Hepatocyte (in vitro differentiated cells): Measurements from ENCODE around the gene ATP5F1B.

Source experiments
- EZH2 ChIP-seq: fragments of 200-600 bp; sonication (generic); IDR thresholded peaks from 2 replicates; pipeline ENCODE4 v1.6.1; 2016; ENCODE audit warnings: antibody characterized with exemption, mild to moderate bottlenecking, borderline replicate concordance
- TF ChIP-seq, protein P1 (sequence below): fragments of 200-600 bp; sonication (generic); IDR thresholded peaks from 2 replicates; pipeline ENCODE4 v1.5.1; 2016; ENCODE audit warnings: antibody characterized with exemption, mild to moderate bottlenecking; ENCODE audit not compliant: poor library complexity

DNA sequence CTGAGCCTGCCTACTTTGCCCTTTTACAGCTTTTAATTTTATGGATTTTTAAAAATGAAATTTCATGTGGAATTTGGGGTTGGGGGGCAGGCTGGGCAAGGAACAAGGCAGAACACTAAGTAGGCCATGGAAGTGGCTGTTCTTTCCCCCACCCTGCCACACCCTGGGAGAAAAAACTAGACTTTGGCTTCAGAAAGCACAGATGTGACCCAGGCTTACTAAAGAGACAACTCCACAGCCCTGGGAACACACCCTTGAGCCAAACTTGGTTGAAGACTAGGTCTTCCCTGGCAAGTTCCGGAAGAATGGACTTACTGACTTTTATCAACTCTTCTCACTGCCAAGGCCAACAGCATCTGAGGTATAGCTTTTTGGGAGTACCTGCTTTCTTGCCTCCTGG lies 56.0 kb downstream of the ATP5F1B start:
- TF ChIP-seq, protein P1, sequence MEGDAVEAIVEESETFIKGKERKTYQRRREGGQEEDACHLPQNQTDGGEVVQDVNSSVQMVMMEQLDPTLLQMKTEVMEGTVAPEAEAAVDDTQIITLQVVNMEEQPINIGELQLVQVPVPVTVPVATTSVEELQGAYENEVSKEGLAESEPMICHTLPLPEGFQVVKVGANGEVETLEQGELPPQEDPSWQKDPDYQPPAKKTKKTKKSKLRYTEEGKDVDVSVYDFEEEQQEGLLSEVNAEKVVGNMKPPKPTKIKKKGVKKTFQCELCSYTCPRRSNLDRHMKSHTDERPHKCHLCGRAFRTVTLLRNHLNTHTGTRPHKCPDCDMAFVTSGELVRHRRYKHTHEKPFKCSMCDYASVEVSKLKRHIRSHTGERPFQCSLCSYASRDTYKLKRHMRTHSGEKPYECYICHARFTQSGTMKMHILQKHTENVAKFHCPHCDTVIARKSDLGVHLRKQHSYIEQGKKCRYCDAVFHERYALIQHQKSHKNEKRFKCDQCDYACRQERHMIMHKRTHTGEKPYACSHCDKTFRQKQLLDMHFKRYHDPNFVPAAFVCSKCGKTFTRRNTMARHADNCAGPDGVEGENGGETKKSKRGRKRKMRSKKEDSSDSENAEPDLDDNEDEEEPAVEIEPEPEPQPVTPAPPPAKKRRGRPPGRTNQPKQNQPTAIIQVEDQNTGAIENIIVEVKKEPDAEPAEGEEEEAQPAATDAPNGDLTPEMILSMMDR, result no peak
- no peak for TF ChIP-seq EZH2
